Measurements from ENCODE around the gene SPEG.
"Not testable (repeated sequence)": the region's sequence is repeated elsewhere in the genome, so short reads cannot be mapped to it uniquely, and the experiment has no call there.

Gene SPEG

DNA sequence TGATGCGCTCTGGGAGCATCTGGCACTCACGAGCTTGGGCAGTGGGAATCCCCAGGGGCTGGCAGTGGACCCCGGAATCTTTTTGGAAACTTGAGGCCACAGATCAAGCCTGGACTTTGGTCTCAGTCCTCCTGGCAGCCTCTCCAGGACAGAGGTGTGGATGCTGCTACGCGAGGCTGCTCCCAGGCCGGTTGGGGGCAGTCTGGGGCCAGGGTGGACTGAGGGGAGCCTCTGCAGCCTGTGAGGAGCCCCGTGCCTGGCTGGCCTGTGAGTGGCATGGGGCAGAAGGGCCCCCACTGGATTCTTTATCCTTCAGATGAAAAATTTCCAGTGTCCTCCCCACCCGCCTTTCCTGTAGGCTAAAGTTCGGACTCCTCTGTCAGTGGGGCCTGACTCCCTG, 29.2 kb upstream of the SPEG start:
- no peak for DNase-seq

GRCh38 chr2:219405958-219406860, 28.4 kb upstream of the SPEG start:
- no peak for DNase-seq

- DNase-seq = no peak
Measured at GRCh38 chr2:219406861-219407230, 27.8 kb upstream of the SPEG start.

DNA sequence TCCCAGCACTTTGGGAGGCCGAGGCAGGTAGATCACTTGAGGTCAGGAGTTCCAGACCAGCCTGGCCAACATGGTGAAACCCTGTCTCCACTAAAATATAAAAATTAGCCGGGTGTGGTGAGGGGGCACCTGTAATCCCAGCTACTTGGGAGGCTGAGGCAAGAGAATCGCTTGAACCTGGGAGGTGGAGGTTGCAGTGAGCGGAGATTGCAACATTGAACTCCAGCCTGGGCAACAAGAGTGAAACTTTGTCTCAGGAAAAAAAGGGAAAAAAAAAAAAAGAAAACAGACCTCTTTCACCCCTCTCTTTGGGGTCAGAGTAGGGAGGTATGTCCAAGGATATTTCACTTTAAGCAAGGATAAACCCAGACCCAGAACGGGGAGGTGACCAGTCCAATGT, 27.3 kb upstream of the SPEG start:
- DNase-seq = not testable (repeated sequence)

- DNase-seq = no peak
Measured at GRCh38 chr2:219408204-219408603, 26.4 kb upstream of the SPEG start.

DNA sequence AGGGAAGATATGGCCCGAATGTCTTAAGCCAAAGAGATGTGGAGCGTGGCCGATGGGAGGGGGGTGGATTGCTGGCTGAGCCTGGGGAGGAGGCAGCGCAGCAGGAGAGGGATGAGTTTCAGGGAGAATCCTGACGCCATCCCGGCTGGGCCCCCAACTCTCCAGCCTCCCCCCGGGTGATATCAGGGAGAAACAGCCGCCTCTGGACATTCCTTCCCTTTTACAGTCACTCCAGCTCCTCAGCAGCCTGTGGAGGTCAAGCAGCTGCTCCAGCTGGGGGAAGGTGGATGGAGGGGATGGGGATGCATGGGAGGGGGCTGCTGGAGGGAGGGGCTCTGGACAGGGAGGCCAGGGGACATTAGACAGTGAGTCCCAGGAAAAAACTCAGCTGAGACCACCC, 26.0 kb upstream of the SPEG start:
- no peak for DNase-seq

- DNase-seq = no peak
Measured at GRCh38 chr2:219409619-219410018, 25.0 kb upstream of the SPEG start.

DNA sequence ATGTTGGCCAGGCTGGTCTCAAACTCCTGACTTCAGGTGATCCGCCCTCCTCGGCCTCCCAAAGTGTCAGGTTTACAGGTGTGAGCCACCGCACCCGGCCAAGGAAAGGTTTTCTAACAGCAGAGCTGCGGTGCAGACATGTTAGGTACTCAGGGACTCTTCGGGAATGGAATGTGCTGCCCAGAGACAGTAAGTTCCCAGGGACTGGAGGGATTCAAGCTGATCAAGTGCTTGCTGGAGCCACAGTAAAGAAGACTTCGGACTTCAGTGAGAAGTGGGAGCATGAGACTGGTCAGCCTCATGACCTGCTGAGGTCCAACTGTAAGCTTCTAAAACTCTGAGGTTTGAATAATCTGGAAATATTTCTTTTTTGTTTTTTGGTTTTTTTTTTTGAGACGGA, 24.3 kb upstream of the SPEG start:
- DNase-seq = no peak

DNA sequence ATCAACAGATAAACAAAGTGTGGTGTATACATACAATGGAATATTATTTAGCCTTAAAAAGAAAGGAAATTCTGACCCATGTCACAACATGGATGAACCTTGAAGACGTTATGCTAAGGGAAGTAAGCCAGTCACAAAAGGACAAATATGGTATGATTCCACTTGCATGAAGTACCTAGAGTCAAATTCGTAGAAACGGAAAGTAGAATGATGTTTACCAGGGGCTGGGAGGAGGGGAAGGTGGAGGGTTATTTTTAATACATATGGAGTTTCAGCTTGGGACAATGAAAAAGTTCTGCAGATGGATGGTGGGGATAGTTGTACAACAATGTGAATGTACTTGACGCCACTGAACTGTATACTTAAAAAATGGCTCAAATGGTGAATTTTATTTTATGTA, 19.8 kb upstream of the SPEG start:
- no peak for DNase-seq

GRCh38 chr2:219415580-219416234, 18.9 kb upstream of the SPEG start:
- no peak for DNase-seq

DNA sequence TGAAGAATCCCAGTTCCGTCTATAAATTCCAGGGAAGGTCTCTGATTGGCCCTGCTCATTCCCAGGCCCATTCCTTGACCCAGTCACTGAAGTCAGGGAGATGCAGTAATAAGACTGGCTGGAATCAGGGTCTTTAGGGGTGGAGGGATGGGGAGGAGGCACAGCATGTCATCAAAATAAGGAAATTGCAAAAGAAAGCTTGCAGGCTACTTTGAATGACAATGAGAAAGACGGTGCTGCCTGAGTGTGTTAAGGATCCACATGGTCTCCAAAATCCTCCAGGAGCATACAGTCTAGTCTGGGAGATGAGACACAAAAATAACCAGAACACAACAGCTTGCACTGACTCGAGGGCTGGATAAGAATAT, 18.4 kb upstream of the SPEG start:
- DNase-seq = no peak

GRCh38 chr2:219416938-219417337, 17.7 kb upstream of the SPEG start:
- DNase-seq = no peak

DNA sequence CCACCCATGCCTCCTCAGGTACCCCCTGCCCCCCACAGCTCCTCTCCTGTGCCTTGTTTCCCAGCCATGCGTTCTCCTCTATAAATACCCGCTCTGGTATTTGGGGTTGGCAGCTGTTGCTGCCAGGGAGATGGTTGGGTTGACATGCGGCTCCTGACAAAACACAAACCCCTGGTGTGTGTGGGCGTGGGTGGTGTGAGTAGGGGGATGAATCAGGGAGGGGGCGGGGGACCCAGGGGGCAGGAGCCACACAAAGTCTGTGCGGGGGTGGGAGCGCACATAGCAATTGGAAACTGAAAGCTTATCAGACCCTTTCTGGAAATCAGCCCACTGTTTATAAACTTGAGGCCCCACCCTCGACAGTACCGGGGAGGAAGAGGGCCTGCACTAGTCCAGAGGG, 17.3 kb upstream of the SPEG start:
- DNase-seq = no peak

DNA sequence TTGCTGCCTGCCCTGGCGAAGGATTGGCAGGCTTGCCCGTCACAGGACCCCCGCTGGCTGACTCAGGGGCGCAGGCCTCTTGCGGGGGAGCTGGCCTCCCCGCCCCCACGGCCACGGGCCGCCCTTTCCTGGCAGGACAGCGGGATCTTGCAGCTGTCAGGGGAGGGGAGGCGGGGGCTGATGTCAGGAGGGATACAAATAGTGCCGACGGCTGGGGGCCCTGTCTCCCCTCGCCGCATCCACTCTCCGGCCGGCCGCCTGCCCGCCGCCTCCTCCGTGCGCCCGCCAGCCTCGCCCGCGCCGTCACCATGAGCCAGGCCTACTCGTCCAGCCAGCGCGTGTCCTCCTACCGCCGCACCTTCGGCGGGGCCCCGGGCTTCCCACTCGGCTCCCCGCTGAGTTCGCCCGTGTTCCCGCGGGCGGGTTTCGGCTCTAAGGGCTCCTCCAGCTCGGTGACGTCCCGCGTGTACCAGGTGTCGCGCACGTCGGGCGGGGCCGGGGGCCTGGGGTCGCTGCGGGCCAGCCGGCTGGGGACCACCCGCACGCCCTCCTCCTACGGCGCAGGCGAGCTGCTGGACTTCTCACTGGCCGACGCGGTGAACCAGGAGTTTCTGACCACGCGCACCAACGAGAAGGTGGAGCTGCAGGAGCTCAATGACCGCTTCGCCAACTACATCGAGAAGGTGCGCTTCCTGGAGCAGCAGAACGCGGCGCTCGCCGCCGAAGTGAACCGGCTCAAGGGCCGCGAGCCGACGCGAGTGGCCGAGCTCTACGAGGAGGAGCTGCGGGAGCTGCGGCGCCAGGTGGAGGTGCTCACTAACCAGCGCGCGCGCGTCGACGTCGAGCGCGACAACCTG, 16.3 kb upstream of the SPEG start, which contains the start of gene DES:
TSS of gene DES (plus strand) at position 223 of the 857 bp plus-strand sequence. CDS start at position 309, 86 bp downstream.
- no peak for DNase-seq

GRCh38 chr2:219419012-219419324, 15.7 kb upstream of the SPEG start:
- no peak for DNase-seq

DNA sequence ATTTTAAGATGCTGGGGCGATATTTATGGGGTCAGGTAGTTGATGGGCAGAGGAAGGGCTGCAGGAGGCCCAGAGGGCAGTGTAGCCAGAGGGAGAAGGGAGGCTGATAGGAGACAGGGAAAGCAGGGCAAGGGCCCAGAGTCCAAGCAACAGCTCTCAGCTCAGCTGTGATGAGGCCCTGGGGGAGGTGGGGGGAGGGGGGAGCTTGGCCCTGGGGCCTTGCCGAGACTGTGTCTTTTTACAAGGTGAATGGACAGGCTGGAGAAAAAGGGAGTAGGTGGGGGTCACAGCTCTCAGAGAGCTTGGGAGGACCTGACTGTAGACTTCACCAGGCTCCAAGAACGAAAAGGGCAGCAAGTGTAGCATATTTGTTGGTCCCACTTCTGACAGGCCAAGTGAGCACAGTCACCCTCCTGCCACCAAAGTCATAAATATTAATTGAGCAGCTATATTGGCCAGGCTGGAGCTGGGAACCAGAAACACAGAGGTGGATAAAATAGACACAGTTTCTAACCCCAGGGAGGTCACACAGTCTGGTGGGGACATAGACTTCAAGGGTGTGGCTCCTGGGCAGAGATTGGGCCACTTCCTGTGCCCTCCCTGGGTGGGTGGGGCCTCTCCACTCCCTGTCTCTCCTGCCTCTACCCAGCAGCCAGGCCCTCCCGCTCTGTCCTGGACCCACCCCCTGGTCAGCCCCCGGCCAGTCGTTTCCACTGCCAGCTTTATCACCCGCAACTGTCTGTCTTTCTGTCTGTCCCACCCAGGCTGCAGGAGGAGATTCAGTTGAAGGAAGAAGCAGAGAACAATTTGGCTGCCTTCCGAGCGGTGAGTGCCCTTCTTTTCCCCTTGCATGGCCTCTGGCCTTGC, 15.1 kb upstream of the SPEG start:
- no peak for DNase-seq

DNA sequence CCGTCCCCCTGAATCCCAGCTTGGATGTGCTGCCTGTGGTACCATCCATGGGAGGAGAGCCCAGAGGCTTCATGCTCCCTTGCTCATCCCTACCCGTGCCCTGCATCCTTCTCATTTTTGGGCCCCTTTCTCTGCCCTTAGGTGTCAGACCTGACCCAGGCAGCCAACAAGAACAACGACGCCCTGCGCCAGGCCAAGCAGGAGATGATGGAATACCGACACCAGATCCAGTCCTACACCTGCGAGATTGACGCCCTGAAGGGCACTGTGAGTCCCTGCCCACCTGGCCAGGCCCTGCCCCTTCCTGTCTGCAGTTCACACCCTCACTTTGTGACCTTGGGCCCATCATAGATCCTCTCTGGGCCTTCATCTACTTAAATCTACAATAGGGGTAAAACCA, 14.0 kb upstream of the SPEG start:
- no peak for DNase-seq

DNA sequence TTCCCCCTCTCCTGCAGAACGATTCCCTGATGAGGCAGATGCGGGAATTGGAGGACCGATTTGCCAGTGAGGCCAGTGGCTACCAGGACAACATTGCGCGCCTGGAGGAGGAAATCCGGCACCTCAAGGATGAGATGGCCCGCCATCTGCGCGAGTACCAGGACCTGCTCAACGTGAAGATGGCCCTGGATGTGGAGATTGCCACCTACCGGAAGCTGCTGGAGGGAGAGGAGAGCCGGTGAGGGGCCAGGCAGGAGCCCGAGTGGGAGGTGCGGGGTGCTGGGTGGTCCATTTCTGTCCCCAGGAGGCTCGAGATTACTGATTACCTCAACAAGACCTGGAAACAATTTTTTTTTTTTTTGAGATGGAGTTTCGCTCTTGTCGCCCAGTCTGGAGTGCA, 13.3 kb upstream of the SPEG start:
- no peak for DNase-seq

- DNase-seq = no peak
Measured at GRCh38 chr2:219422952-219423534, 11.6 kb upstream of the SPEG start.

GRCh38 chr2:219423652-219424377, 10.8 kb upstream of the SPEG start:
- DNase-seq = no peak

DNA sequence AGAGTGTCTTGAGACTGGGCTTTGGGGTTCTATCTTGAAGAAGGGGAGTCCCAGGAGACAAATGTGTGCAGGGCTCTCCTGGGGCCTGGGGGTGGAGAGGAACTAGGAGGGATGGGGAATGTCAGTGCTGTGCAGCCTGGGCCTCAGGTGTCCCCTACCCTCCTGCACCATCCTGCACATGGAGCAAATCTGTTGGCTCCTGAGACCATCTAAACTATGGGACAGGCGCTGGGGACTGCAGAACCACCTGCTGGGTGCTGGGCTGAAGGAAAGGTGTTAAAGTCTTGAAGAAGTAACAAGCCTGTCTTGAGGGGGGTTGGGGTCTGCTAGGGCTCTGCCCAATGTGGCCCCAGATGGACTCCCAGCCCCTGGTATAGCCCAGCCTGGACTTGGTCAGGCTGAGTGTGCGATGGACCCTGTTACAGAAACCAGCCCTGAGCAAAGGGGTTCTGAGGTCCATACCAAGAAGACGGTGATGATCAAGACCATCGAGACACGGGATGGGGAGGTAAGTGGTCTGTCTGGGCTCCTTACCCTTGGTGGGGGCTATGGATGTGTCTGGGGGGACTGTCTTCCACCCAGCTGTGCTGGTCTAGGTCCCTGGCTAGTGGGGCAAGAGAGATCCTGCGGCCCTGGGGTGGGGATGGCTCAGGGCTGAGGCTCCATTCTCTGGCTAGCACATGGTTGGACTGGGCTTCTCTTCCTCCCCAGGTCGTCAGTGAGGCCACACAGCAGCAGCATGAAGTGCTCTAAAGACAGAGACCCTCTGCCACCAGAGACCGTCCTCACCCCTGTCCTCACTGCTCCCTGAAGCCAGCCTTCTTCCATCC, 9.2 kb upstream of the SPEG start:
- no peak for DNase-seq

Data from activated effector memory CD4-positive, alpha-beta T cell treated with Interleukin-2 at 50 U/mL for 16 hours (primary cell).